Cardiac fibroblast (primary cell): ENCODE data around the gene BTBD9.

ENCODE experiments used
- DNase-seq, 2 donors: peaks; one replicate each; pipeline versions ENCODE4 v3.0.0 to v3.0.0-alpha.2; 2010; ENCODE audit warnings: low read depth in 2 of 2
- H3K4me3 ChIP-seq, 2 donors: replicated peaks in 1 of 2; 1 replicate in 1 of 2; 2 replicates in 1 of 2; pipeline ENCODE4 v1.5.1; 2011; ENCODE audit warnings: low read depth in 2 of 2, low read length in 2 of 2, mild to moderate bottlenecking in 2 of 2, moderate library complexity in 1 of 2
- CTCF ChIP-seq: IDR thresholded peaks from one replicate; pipeline ENCODE4 v1.5.1; 2011; ENCODE audit warnings: low read depth, mild to moderate bottlenecking, low read length, inconsistent platforms

Gene BTBD9

GRCh38 chr6:38617856-38618255, 21.9 kb downstream of the BTBD9 start:
- TF ChIP-seq CTCF: no peak
- no peak for DNase-seq
- H3K4me3 ChIP-seq: no peak overlapping the region

GRCh38 chr6:38612143-38612965, 27.4 kb downstream of the BTBD9 start:
- no peak overlapping the region for H3K4me3 ChIP-seq
- TF ChIP-seq CTCF: no peak
- peak; percentile 70 for DNase-seq

GRCh38 chr6:38610050-38610625, 29.6 kb downstream of the BTBD9 start:
- TF ChIP-seq CTCF: no peak
- no peak overlapping the region for H3K4me3 ChIP-seq
- DNase-seq: peak in 1 of 2 donors; percentile 28

- H3K4me3 ChIP-seq: no peak overlapping the region
- TF ChIP-seq CTCF: no peak
- DNase-seq: peak; percentile 6 to 38
Measured at GRCh38 chr6:38604700-38605099, 35.0 kb downstream of the BTBD9 start.

GRCh38 chr6:38603966-38604365, 35.8 kb downstream of the BTBD9 start:
- H3K4me3 ChIP-seq: no peak overlapping the region
- peak; percentile 39 to 46 for DNase-seq
- no peak for TF ChIP-seq CTCF

- no peak for TF ChIP-seq CTCF
- no peak for DNase-seq
- no peak overlapping the region for H3K4me3 ChIP-seq
Measured at GRCh38 chr6:38603496-38603895, 36.2 kb downstream of the BTBD9 start.
